HTERT RPE-1 (cell line): ENCODE measurements around the gene RBMS3.
"Not testable (repeated sequence)": the region's sequence is repeated elsewhere in the genome, so short reads cannot be mapped to it uniquely, and the experiment has no call there.

ENCODE experiments used
- in situ Hi-C: fragments of 300-500 bp; cut with MboI; formaldehyde crosslinking; loops from 4 replicates; pipeline ENCODE4 v1.14.3; 2020; ENCODE audit warnings: low sequenced_read_pairs

The RBMS3 gene

GRCh38 chr3:29473481-29474170 lies 192.8 kb downstream of the RBMS3 start:
- in situ Hi-C loops: not testable (repeated sequence)

- in situ Hi-C loops: no loop called here
These were observed 194.5 kb downstream of the RBMS3 start for GRCh38 chr3:29475305-29475840.

GRCh38 chr3:29475854-29476253 lies 195.0 kb downstream of the RBMS3 start:
- in situ Hi-C loops: no loop called here

GRCh38 chr3:29478611-29479010 lies 197.7 kb downstream of the RBMS3 start:
- in situ Hi-C loops: no loop called here

- in situ Hi-C loops: no loop called here
These were observed 200.4 kb downstream of the RBMS3 start for GRCh38 chr3:29481249-29481648.

- in situ Hi-C loops: no loop called here
These were observed 201.3 kb downstream of the RBMS3 start for GRCh38 chr3:29481969-29482767.

GRCh38 chr3:29484633-29485032 lies 203.8 kb downstream of the RBMS3 start:
- in situ Hi-C loops: no loop called here

GRCh38 chr3:29486096-29486495 lies 205.2 kb downstream of the RBMS3 start:
- in situ Hi-C loops: no loop called here

GRCh38 chr3:29486917-29487316 lies 206.0 kb downstream of the RBMS3 start:
- in situ Hi-C loops: no loop called here

GRCh38 chr3:29488922-29489321 lies 208.1 kb downstream of the RBMS3 start:
- in situ Hi-C loops: no loop called here

GRCh38 chr3:29493109-29493508 lies 212.2 kb downstream of the RBMS3 start:
- in situ Hi-C loops: no loop called here

- in situ Hi-C loops: no loop called here
These were observed 213.6 kb downstream of the RBMS3 start for GRCh38 chr3:29494305-29495036.

GRCh38 chr3:29497282-29497681 lies 216.4 kb downstream of the RBMS3 start:
- in situ Hi-C loops: no loop called here

GRCh38 chr3:29502771-29503170 lies 221.9 kb downstream of the RBMS3 start:
- in situ Hi-C loops: no loop called here

- in situ Hi-C loops: no loop called here
These were observed 222.4 kb downstream of the RBMS3 start for GRCh38 chr3:29503314-29503713.

- in situ Hi-C loops: no loop called here
These were observed 223.1 kb downstream of the RBMS3 start for GRCh38 chr3:29503958-29504357.

GRCh38 chr3:29506502-29506901 lies 225.6 kb downstream of the RBMS3 start:
- in situ Hi-C loops: no loop called here

- in situ Hi-C loops: no loop called here
These were observed 230.8 kb downstream of the RBMS3 start for GRCh38 chr3:29511701-29512100.

GRCh38 chr3:29512641-29513040 lies 231.8 kb downstream of the RBMS3 start:
- in situ Hi-C loops: no loop called here

- in situ Hi-C loops: no loop called here
These were observed 232.4 kb downstream of the RBMS3 start for GRCh38 chr3:29513236-29513635.

- in situ Hi-C loops: no loop called here
These were observed 233.3 kb downstream of the RBMS3 start for GRCh38 chr3:29514170-29514569.
